K562 (cell line): ENCODE measurements around the gene PCDH12. TPM values are rescaled to one million over a fixed set of nuclear protein-coding genes. Genes with fewer than 3 reads are reported as not detected.

Source experiments
- ATAC-seq: fragments of 200-7000 bp; cut with Tn5 transposase; 3 replicates; pipeline ENCODE4 v1.9.1; 2020; ENCODE audit warnings: moderate library complexity
- BruUV-seq: library from RNA; stranded (reverse); fragments of 400-500 nt; replicated peaks from 2 replicates; lab custom pipeline; 2021; lab: Mats Ljungman, UMichigan
- CTCF ChIA-PET: fragments of 300-600 bp; formaldehyde crosslinking; extraction: SDS; loops from one replicate; lab custom pipeline; 2021; ENCODE audit warnings: low intra/inter-chr PET ratio; lab: Yijun Ruan, JAX
- POLR2A ChIA-PET: fragments of 300-600, 350-650 bp; sonication (Branson Sonifier 250); formaldehyde crosslinking; extraction: SDS; loops from one replicate; lab custom pipeline; 2021; ENCODE audit warnings: antibody characterized with exemption, inconsistent platforms; lab: Yijun Ruan, JAX
- DNase-seq, 4 experiments: peaks; one replicate each; pipeline versions ENCODE4 v3.0.0 to v3.0.0-alpha.2; 2011 to 2018; ENCODE audit warnings: low spot score in 3 of 4, mixed read lengths in 3 of 4; ENCODE audit errors: extremely low read depth in 1 of 4
- FAIRE-seq: peaks from 2 replicates; lab custom pipeline; 2011; peaks lifted over from hg19 to GRCh38; lab: Jason Lieb, UNC
- H2AFZ ChIP-seq: 2 replicates; pipeline ENCODE4 v1.6.0; 2011; ENCODE audit warnings: low read depth, low read length, control low read depth, inconsistent platforms
- H3K27ac ChIP-seq: fragments of 200-600 bp; 3 replicates; pipeline ENCODE4 v1.8.0; 2011; ENCODE audit warnings: low read depth, mild to moderate bottlenecking, control low read depth, inconsistent platforms, low read length, moderate library complexity, mixed read lengths; ENCODE audit errors: extremely low read depth
- H3K27me3 ChIP-seq, 2 experiments: fragments of 300-600 bp in 1 of 2; 2 replicates in 1 of 2; 3 replicates in 1 of 2; pipeline versions ENCODE4 v1.6.0 to v1.8.0; 2011; ENCODE audit warnings: inconsistent platforms in 2 of 2, low read length in 2 of 2, mild to moderate bottlenecking in 1 of 2, mixed read lengths in 1 of 2, moderate library complexity in 1 of 2; ENCODE audit not compliant: control insufficient read depth in 2 of 2, insufficient read depth in 2 of 2
- H3K36me3 ChIP-seq: fragments of 300-600 bp; 3 replicates; pipeline ENCODE4 v1.8.0; 2011; ENCODE audit warnings: mild to moderate bottlenecking, low read length, inconsistent platforms; ENCODE audit not compliant: control insufficient read depth, insufficient read depth
- H3K4me1 ChIP-seq, 2 experiments: fragments of 200-600 bp in 1 of 2; replicated peaks in 1 of 2; 2 replicates in 1 of 2; 3 replicates in 1 of 2; pipeline versions ENCODE4 v1.5.1 to v1.8.0; 2011; ENCODE audit warnings: inconsistent platforms in 2 of 2, low read length in 2 of 2, mild to moderate bottlenecking in 1 of 2, mixed read lengths in 1 of 2, moderate library complexity in 1 of 2; ENCODE audit not compliant: control insufficient read depth in 2 of 2, insufficient read depth in 2 of 2
- H3K4me2 ChIP-seq: 2 replicates; pipeline ENCODE4 v1.6.1; 2011; ENCODE audit warnings: low read length, control low read depth, inconsistent platforms, mixed read lengths; ENCODE audit not compliant: insufficient read depth
- H3K4me3 ChIP-seq: fragments of 200-600 bp; sonication (generic), shearing (Covaris generic); 2 replicates; pipeline ENCODE4 v1.5.1; 2016; ENCODE audit warnings: control low read depth, inconsistent platforms
- H3K79me2 ChIP-seq: fragments of 200-600 bp; 3 replicates; pipeline ENCODE4 v1.8.0; 2011; ENCODE audit warnings: low read length, inconsistent platforms; ENCODE audit not compliant: control insufficient read depth, insufficient read depth
- H3K9ac ChIP-seq, 2 experiments: 2 replicates each; pipeline versions ENCODE4 v1.6.0 to v1.6.1; 2011; ENCODE audit warnings: low read depth in 2 of 2, low read length in 2 of 2, control low read depth in 1 of 2, inconsistent platforms in 1 of 2, mild to moderate bottlenecking in 1 of 2, mixed read lengths in 1 of 2; ENCODE audit not compliant: insufficient read depth in 1 of 2
- H3K9me1 ChIP-seq: one replicate; pipeline ENCODE4 v1.6.0; 2011; ENCODE audit warnings: inconsistent platforms, mild to moderate bottlenecking, low read length, moderate library complexity; ENCODE audit not compliant: control insufficient read depth, insufficient read depth
- H3K9me3 ChIP-seq: replicated peaks from 2 replicates; pipeline ENCODE4 v1.5.1; 2011; ENCODE audit warnings: low read depth, low read length, inconsistent platforms; ENCODE audit not compliant: control insufficient read depth, insufficient read depth
- H4K20me1 ChIP-seq: replicated peaks from 2 replicates; pipeline ENCODE4 v1.6.1; 2011; ENCODE audit warnings: low read length, inconsistent platforms, mixed read lengths; ENCODE audit not compliant: control insufficient read depth, insufficient read depth
- ILK ChIP-seq: fragments of 450-650 bp; IDR thresholded peaks from 2 replicates; pipeline ENCODE4 v1.6.1; 2016; ENCODE audit warnings: missing genetic modification characterization, low read depth, mild to moderate bottlenecking, missing compliant biosample characterization, moderate library complexity, borderline replicate concordance
- KLF6 ChIP-seq: fragments of 250-450 bp; sonication (Bioruptor Pico); IDR thresholded peaks from 2 replicates; pipeline ENCODE4 v1.4.0; 2020; ENCODE audit warnings: mild to moderate bottlenecking, moderate library complexity, borderline replicate concordance
- POLR2G ChIP-seq: fragments of 200-400 bp; formaldehyde crosslinking; IDR thresholded peaks from 2 replicates; pipeline ENCODE4 v1.6.1; 2017; ENCODE audit warnings: low read depth, mild to moderate bottlenecking, antibody characterized with exemption, low read length, moderate library complexity
- RFX7 ChIP-seq: fragments of 250-450 bp; sonication (Bioruptor Pico); IDR thresholded peaks from 2 replicates; pipeline ENCODE4 v1.5.1; 2021; ENCODE audit warnings: mild to moderate bottlenecking
- SRSF9 ChIP-seq: fragments of 200-400 bp; formaldehyde crosslinking; IDR thresholded peaks from 2 replicates; pipeline ENCODE4 v1.6.1; 2017; ENCODE audit warnings: low read depth, low read length, borderline replicate concordance
- TAF9B ChIP-seq: fragments of 450-650 bp; IDR thresholded peaks from 2 replicates; pipeline ENCODE4 v1.6.1; 2018; ENCODE audit warnings: mild to moderate bottlenecking; ENCODE audit not compliant: partially characterized antibody
- YY1 ChIP-seq, 3 experiments: IDR thresholded peaks; 2 replicates each; pipeline ENCODE4 v1.6.1; 2011; ENCODE audit warnings: low read length in 2 of 3, mild to moderate bottlenecking in 2 of 3, moderate library complexity in 2 of 3, borderline replicate concordance in 1 of 3, control low read depth in 1 of 3, low read depth in 1 of 3; ENCODE audit not compliant: insufficient read depth in 3 of 3, insufficient replicate concordance in 2 of 3, control insufficient read depth in 1 of 3, insufficient read length in 1 of 3; ENCODE audit errors: extremely low read depth in 1 of 3
- WGBS: fragments of 100-300 bp; shearing (Covaris generic); methylation state at CpG from one replicate; pipeline ENCODE4 v1.1.6; 2016; ENCODE audit warnings: low coverage, mixed read lengths; ENCODE audit not compliant: insufficient coverage; ENCODE audit errors: missing lambda C conversion rate; 5-methylcytosine and 5-hydroxymethylcytosine counted together
- in situ Hi-C: fragments of 300-500 bp; cut with MboI; formaldehyde crosslinking; loops from 4 replicates; pipeline ENCODE4 v1.15.0; 2018; ENCODE audit warnings: inconsistent platforms, mixed read lengths
- intact Hi-C: fragments of 100-400 bp; cut with micrococcal nuclease; formaldehyde crosslinking; loops from 2 replicates; pipeline ENCODE4 v1.14.2; 2022
- polyA plus RNA-seq, 8 experiments: library from polyadenylated mRNA; depleted of rRNA in 4 of 8; stranded (reverse) in 5 of 8; unstranded in 3 of 8; fragments of >200 nt; fragmentation: Nextera tagmentation in 2 of 8; fragmentation: Illumina TruSeq in 1 of 8; extraction: Ambion mirVana in 2 of 8; extraction: Trizol in 1 of 8; gene quantifications; 2 replicates each; pipeline versions ENCODE4 v1.2.1 to v1.2.3, GENCODE V29; 2011 to 2014; ENCODE audit warnings: inconsistent platforms in 1 of 8, missing spikeins in 1 of 8
- total RNA-seq, 7 experiments: library from RNA; depleted of rRNA in 6 of 7; stranded (reverse); fragments of >200 nt in 6 of 7; fragmentation: Illumina TruSeq in 2 of 7; extraction: Trizol in 2 of 7; gene quantifications; 2 replicates each; pipeline versions ENCODE4 v1.2.1 to v1.2.3, GENCODE V29; 2011 to 2021; ENCODE audit warnings: low replicate concordance in 1 of 7
- TF ChIP-seq, protein P1 (sequence below): fragments of 250-450 bp; sonication (Bioruptor Pico); IDR thresholded peaks from 2 replicates; pipeline ENCODE4 v1.8.0; 2021; ENCODE audit warnings: moderate library complexity, mild to moderate bottlenecking, inconsistent platforms
- TF ChIP-seq, protein P2 (sequence below): fragments of 450-650 bp; IDR thresholded peaks from 2 replicates; pipeline ENCODE4 v1.6.1; 2018; ENCODE audit not compliant: partially characterized antibody

PCDH12 gene
- total and polyA plus RNA-seq, 9 of the 15 experiments (the other 6 are each of a cell fraction or from before 2014, with no cell fraction given), result 0.01 to 0.04 (median 0.01) TPM; not detected in 4

DNA sequence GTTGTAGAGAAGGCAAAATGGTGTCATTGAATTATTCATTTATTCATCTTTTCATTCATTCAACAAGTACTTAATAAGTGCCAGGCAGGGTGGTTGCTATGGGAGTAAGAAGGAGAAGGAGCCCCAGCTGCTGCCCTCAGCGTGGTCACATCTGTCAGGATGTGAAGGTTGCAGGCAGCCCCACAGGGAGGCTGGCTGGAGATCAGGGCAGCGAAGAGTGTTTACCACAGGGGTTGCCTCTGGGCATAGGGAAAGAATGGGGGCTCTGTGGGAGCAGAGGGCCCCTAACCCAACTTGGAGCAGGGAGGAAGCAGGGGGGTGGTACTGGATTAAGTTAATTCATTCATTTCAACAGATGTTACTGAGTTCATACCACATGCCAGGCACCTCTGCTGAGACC, 6.0 kb downstream of the PCDH12 start:
- CTCF ChIA-PET, result no interaction called here
- H3K9ac ChIP-seq, result no peak overlapping the region
- intact Hi-C loops (no loop called here), in situ Hi-C loops (no loop called here)
- H3K36me3 ChIP-seq, result no peaks in the 10 kb centered on the region
- H3K27me3 ChIP-seq, result peaks cover 20 to 53% of the 10 kb centered on the region in 2 experiments; a peak in 4 of 5 replicates
- no peaks in the 10 kb centered on the region; a peak in 1 of 5 replicates for H3K4me1 ChIP-seq
- no peak overlapping the region for H2AFZ ChIP-seq
- no peaks in the 10 kb centered on the region for H3K79me2 ChIP-seq
- no peak overlapping the region for H3K27ac ChIP-seq
- 29% methylated on average over 2 of the region's 2 CpGs for WGBS
- no peaks in the 10 kb centered on the region for H3K9me1 ChIP-seq
- ATAC-seq, result no peak
- no peak for DNase-seq
- POLR2A ChIA-PET, result no interaction called here
- H3K9me3 ChIP-seq, result no peaks in the 10 kb centered on the region
- H3K4me2 ChIP-seq, result no peak overlapping the region
- TF ChIP-seq, protein P1, sequence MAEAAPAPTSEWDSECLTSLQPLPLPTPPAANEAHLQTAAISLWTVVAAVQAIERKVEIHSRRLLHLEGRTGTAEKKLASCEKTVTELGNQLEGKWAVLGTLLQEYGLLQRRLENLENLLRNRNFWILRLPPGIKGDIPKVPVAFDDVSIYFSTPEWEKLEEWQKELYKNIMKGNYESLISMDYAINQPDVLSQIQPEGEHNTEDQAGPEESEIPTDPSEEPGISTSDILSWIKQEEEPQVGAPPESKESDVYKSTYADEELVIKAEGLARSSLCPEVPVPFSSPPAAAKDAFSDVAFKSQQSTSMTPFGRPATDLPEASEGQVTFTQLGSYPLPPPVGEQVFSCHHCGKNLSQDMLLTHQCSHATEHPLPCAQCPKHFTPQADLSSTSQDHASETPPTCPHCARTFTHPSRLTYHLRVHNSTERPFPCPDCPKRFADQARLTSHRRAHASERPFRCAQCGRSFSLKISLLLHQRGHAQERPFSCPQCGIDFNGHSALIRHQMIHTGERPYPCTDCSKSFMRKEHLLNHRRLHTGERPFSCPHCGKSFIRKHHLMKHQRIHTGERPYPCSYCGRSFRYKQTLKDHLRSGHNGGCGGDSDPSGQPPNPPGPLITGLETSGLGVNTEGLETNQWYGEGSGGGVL (CRISPR knock-in tag), result no peak
- TF ChIP-seq ILK (tag), result no peak
- TF ChIP-seq KLF6 (CRISPR knock-in tag), result no peak
- TF ChIP-seq YY1 (IDR thresholded peaks at IDR 0.05; ENCODE audit: borderline replicate concordance in 1 of 3, control insufficient read depth in 1 of 3, extremely low read depth in 1 of 3, insufficient read depth in 3 of 3, insufficient read length in 1 of 3, insufficient replicate concordance in 2 of 3, low read depth in 1 of 3, low read length in 2 of 3), result no peak
- TF ChIP-seq, protein P2, sequence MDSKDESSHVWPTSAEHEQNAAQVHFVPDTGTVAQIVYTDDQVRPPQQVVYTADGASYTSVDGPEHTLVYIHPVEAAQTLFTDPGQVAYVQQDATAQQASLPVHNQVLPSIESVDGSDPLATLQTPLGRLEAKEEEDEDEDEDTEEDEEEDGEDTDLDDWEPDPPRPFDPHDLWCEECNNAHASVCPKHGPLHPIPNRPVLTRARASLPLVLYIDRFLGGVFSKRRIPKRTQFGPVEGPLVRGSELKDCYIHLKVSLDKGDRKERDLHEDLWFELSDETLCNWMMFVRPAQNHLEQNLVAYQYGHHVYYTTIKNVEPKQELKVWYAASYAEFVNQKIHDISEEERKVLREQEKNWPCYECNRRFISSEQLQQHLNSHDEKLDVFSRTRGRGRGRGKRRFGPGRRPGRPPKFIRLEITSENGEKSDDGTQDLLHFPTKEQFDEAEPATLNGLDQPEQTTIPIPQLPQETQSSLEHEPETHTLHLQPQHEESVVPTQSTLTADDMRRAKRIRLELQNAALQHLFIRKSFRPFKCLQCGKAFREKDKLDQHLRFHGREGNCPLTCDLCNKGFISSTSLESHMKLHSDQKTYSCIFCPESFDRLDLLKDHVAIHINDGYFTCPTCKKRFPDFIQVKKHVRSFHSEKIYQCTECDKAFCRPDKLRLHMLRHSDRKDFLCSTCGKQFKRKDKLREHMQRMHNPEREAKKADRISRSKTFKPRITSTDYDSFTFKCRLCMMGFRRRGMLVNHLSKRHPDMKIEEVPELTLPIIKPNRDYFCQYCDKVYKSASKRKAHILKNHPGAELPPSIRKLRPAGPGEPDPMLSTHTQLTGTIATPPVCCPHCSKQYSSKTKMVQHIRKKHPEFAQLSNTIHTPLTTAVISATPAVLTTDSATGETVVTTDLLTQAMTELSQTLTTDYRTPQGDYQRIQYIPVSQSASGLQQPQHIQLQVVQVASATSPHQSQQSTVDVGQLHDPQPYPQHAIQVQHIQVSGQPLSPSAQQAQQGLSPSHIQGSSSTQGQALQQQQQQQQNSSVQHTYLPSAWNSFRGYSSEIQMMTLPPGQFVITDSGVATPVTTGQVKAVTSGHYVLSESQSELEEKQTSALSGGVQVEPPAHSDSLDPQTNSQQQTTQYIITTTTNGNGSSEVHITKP, result no peak
- TF ChIP-seq TAF9B, result no peak
- no peak for TF ChIP-seq SRSF9
- no peak for TF ChIP-seq POLR2G
- TF ChIP-seq RFX7 (CRISPR knock-in tag), result no peak
- no TSS peak for BruUV-seq
- no peak for FAIRE-seq
- H3K4me3 ChIP-seq, result no peak overlapping the region
- peaks cover 4% of the 10 kb centered on the region; the same call in 1 of the 2 replicates for H4K20me1 ChIP-seq
